Hepatocyte (in vitro differentiated cells): ENCODE data around the gene UNC93B1.
"Not testable (repeated sequence)": the region's sequence is repeated elsewhere in the genome, so short reads cannot be mapped to it uniquely, and the experiment has no call there.

ENCODE experiments used
- CTCF ChIP-seq: fragments of 200-600 bp; sonication (generic); IDR thresholded peaks from 2 replicates; pipeline ENCODE4 v1.5.1; 2016; ENCODE audit warnings: antibody characterized with exemption, mild to moderate bottlenecking; ENCODE audit not compliant: poor library complexity
- EZH2 ChIP-seq: fragments of 200-600 bp; sonication (generic); IDR thresholded peaks from 2 replicates; pipeline ENCODE4 v1.6.1; 2016; ENCODE audit warnings: antibody characterized with exemption, mild to moderate bottlenecking, borderline replicate concordance
- EZH2phosphoT487 ChIP-seq: fragments of 200-600 bp; sonication (generic); IDR thresholded peaks from one replicate; pipeline ENCODE4 v1.6.1; 2018; ENCODE audit warnings: antibody characterized with exemption, mild to moderate bottlenecking, low read depth, moderate library complexity; ENCODE audit not compliant: unreplicated experiment, severe bottlenecking

- TF ChIP-seq CTCF, EZH2phosphoT487, EZH2: not testable (repeated sequence)
These were observed 40.7 kb downstream of the UNC93B1 start for GRCh38 chr11:67963217-67963616.
